Glomerular visceral epithelial cell (primary cell): Measurements from ENCODE around the gene PRDM16.

ENCODE experiments used
- DNase-seq: peaks from one replicate; pipeline ENCODE4 v3.0.0-alpha.2; 2016; ENCODE audit errors: extremely low spot score

PRDM16 gene

DNA sequence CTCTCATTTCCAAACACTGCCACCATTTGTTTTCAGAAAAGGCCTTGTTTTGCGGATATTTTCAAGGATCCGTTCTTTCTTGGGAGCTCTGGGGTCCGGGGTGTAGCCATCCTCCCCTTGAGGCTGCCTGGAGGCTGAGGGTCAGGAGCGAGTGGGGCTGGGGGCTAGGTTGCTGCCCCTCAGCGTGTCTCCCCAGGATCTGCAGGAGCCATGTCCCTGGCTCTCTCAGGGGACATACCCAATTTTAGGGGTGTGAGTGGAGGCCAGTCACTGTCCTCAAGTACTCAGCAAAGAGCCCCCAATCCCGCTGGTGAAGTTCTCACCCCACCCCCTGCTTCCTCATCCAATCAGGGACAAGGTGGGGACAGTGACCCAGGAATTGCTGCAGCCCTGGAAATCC is 15.0 kb upstream of the PRDM16 start:
- no peak for DNase-seq

DNA sequence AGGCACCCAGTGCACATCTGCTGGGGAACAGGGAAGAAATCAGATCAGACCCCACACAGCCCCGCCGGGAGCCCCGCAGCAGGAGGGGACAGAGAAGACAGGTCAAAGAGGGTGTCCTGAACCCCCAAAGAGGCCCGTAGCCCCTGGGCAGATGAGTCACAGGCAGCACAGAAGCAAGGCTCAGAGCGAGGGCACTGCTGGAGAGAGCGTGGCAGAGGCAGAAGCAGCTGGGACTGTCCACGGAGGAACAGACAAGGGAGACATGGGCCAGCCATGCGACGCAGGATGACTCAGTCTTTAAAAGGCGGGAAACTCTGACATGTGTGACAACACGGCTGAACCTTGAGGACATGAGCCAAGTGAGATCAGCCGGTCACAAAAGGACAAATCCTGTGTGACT is 14.5 kb upstream of the PRDM16 start:
- DNase-seq: no peak

DNA sequence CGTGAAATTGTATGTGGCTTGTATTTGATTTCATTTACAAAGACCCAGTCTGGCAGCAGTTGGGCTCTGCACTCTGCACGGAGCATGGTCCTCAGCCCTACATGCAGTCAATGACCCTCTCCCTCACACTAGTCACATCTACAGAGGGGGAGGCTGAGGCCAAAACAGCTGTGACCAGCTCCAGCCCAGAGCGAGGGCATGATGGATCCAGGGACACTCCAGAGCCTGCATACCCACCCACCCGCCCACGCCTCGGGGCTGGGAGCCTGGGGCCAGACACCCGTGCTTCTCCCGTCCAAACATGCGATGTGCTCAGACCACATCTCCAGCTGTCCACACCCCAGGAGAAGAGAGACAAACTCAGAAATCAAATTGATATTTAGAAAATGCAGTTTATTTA is 14.0 kb upstream of the PRDM16 start:
- DNase-seq: no peak

DNA sequence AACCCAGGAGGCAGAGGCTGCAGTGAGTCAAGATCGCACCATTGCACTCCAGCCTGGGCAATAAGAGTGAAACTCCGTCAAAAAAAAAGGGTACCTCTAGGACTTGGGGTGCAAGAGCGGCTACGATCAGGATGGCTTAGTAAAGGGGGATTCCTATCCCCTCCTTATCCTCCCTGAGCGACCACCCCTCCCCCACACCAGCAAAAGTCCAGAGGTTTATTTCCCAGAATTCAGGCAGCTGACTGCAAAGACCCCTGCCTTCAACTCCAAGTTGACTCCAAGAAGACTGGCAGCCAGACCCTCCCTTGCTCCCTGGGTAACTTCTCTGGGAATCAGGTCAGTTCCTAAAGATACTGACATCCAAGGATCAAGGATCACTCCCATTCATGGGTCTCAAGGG is 12.4 kb upstream of the PRDM16 start:
- no peak for DNase-seq

DNA sequence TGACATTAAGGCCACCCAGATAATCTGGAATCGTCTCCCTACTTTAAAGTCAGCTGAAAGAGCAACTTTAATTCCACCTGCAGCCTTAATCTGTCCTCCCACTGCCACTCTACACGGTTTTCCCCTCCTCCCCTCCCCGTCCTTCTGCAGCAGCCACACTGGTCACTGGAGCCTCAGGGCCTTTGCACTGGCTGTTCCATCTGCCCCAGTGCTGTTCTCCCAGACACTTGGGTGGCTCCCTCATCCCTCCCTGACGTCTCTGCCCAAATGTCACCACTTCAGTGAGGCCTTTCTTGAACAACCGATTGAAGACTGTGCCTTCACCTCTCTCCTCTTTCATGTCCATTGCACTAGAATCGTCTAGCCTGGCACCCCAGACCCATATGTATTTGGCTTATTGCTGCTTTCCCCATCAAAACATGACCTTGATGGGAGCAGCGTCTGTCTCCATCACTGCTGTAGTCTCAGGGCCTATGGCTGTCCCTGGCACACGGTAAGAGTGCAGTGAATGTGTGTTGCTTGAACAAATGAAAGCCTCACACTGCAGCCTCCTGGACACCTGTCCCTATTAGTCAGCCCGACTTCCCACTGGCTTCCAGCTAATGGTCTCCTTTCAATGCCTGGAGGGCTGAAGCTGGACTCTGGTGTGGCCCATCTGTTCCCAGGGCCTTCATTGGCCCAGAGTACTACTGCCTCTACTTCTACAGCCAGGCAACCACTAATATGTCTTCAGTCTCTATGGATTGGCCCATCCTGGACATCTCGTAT is 10.6 kb upstream of the PRDM16 start:
- DNase-seq: no peak

DNA sequence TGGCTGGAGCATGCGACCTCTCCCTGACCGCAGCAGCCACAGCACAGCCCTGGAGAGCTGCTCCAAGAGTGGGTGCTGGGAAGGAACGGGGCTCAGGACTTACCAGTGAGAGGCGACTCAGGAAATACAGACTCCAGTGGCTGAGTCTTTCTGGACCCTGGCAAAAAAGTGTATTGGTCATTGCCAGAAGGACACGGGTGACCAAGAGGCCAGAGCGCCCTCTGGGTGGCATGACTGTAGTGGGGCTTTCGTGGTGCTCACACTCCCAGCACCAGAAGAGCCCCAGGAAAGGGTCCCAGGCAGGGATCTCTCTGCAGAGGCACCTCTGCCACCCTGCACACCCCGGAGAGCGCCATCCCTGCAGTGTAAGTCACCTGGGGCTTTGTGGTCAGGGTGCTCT is 8.9 kb upstream of the PRDM16 start:
- no peak for DNase-seq

DNA sequence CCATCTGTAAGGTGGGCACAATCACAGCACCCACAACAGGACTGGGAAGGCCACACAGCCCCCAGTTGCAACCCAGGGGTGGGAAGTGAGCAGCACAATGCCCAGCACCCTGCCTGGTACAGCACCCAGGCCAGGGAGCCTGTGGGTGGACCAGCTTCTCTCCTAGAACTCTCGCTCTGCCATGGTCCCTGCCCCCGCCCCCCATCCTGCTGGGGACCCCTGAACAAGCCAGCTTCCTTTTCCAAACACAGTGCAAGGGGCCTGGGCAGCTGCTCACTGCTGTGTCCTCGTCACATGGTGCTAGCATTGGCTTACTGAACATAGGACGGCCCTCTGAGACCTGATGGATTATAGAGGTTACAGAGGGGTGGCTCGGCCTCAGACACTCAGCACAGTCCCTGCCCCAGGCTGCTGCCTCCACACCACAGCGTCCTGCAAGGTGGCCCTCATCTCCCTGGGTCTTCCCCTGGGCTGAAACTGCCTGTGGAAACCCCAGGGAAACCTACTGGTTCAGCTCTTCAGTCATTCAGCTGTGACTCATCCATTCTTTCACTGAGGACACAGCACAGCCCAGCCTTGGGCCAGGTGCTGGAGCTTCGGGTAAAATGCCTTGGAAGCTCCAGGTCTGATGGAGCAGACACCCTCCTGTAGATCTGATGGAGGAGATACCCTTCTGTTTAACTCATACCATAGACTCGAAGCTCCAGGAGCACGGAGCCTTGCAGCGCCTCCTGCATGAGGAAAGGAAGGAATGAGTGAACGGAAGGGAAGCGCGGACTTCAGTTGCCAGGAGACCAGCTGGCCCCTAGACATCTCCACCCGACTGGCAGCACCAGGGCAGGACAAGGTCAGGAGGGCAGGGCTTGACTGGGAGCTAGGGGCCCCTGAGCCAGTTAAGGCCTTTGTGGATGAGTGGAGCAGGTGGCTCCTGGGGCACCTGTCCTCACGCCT is 8.1 kb upstream of the PRDM16 start:
- DNase-seq: no peak

DNA sequence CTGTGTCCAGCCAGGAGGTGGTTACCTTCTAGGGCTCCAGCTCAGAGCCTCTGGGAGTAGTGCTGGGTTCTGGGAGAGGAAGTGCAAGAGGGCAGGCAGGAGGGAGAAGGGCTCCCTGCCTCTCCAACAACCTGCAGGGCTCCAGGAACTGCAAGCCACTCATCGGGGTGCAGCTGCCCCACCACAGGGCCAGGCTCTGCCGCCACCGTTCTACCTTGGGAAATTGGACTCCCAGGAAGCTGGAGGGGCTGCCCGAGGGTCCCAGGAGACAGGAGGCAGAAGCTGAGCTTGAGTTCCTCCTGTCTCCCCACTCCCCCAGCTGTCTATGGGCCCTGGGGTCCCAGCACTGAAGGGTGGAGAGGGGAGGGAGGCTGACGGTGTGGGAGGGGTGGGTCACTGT is 7.4 kb upstream of the PRDM16 start:
- no peak for DNase-seq

DNA sequence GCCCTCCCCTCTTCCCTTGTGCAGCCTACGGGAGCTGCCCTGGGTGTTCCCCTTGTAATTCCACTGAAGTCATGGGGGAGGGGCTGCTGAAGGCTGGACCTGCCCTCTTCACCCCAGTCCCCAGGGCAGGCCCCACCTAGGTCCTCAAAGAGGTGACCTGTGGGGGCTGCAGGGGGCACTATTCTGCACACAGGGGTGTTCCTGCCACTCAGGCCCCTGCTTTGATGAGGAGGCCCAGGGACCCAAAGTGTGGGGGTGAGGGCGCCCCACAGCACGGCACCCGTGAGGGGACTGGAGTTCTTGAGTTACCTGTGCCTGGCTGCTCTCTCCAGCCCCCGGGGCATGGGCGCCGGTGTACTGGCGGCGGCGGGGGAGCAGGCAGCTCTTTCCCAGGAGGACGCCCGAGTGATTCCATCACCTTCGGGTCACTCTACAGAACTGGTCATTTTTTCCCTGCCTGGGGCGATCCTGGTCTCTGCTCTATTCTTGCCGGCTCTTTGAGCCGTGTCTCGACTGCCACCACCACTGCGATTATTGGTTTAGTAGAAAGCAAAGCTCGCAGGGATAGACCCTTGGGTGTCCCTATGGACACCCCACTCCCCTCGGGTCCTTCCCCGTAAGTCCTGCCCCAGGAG is 6.9 kb upstream of the PRDM16 start:
- DNase-seq: no peak

DNA sequence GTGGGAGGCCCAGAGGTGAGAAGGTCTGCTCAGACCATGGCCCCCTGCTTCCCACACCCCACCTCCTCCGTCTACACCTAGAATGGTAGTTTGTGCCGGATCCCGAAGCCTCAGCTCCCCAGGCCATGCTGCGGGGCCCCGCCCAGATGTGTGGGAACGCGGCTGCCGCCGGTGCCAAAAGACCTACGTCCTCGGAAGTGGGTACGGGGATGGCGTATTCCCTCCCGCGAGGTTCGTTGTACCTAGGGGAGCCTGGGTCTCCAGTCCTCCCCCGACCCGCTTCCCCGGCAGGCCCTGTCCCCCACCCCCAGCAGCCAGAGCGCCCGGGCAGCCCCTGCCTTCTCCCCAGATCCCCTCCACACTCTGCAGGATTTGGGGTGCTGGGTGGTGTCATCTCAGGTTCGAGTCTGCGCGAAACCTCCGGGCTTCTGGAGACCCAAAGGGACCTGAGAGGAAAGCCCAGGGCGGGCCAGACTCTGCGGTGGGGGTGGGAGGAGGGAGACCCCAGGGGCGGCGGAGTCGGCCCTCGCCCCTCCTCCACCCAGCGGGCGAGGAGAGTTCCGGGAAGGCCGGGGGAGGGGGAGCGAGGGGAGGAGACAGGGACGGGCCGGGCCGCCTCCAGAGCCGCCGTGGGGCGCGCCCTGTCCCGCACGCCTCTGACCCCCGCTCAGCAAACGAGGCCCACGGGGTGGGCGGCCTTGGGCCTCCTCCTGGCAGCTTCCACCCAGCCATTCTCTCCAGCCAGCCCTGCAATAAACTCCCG is 6.2 kb upstream of the PRDM16 start:
- no peak for DNase-seq

DNA sequence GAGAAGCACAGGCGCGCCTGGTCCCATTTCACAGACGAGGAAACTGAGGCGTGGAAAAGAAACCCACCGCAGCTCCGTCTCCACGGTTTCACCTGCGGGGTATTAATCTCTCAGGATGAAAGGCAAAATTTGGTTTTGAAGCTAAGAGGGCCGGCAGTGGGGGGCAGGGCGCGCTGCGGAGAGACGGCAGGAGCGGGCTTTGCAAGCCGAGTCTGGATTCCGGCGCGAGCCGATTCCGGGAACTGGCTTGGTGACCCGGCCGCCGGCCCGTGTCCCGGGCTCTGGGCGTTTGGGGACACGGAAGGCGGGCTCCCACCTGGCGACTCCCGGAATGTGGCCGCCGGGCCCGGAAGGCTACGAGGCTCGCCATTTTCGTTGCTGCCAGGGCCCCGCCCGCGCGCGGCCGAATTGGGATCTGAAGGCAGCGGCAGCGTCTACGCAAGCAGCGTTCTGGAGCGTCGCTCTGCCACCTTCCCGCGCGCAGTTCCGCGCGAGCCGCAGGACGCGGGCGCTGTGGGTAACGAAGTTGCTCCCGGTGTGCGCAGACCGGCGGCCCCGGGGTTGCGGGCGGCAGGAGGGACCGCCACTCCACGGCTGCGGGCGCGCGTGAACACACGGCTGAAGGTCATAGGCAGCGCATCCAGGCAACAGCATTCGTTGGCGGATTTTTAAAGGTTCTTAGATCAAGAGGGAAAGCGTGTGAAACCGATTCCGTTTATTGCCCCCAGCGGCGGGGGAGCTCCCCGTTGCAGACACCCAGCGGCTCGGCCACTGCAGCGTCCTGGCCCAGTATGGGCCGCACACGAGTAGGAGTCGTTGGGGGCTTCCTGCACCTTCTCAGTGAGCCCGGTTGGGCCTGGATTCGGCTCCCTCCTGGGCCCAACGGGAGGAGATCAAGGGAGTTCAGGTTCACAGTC is 5.4 kb upstream of the PRDM16 start:
- no peak for DNase-seq

DNA sequence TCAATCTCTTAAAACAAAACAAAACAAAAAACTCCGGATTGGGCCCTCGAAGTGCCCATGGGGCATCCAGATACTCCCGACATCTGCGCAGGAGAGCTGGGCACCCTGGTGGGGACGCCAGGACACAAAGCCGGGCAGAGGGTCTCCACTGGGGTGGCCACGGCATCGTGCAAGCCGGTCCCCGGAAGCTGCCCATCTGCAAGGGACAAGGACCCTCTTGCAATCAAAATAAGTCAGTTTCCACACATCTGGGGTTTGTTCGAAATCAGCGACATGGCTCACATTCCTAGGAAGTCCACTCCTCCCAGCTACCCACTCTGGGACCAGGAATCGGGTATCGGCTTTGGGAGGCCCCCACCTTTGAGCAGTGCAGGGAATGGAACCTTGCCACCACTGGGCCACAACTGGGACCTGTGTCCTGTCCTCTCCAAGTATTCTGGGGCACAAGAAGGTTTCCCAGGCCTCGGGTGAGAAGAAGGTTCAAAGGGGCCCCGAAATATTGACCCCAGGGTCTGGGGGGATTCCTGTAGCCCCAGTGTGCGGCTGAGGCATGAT is 4.6 kb upstream of the PRDM16 start:
- DNase-seq: no peak

DNA sequence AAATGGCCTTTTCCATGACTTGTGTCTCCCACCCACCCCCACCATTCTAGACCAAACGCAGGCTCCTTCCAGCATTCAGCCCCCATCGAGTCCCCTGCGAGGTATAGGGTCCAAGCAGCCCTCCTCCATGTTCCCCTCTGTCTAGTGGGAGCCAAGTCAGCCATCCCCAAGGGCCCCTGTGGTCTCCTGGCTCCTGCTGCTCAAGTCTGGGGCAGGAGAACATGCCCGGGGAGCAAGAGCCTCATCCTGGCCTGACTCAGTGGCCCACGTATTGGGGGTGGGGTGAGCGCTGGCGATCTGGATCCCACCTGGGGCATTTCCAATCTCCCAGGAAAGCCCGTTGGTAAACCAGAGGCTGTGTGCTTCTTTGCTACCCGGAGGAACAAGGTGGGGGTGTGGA is 4.1 kb upstream of the PRDM16 start:
- DNase-seq: no peak

DNA sequence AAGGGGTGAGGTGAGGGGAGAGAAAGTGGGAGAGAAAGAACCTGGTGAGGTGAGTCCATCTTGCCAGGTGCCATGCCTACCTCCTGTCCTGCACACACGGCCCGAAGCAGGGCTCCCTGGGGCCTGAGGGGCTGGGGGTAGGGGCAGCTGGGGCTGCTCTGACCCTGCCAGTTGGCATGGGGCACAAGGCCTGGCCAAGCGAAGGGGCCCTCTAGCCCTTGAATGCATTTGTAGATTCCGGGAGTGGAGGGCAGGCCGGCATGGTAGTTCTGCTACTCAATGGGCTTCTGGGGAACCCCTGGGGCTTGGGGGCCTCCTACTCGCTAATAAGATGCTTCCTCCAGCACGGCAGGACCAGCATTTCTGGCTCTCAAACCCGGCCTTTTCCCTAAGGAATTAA is 3.6 kb upstream of the PRDM16 start:
- DNase-seq: no peak

DNA sequence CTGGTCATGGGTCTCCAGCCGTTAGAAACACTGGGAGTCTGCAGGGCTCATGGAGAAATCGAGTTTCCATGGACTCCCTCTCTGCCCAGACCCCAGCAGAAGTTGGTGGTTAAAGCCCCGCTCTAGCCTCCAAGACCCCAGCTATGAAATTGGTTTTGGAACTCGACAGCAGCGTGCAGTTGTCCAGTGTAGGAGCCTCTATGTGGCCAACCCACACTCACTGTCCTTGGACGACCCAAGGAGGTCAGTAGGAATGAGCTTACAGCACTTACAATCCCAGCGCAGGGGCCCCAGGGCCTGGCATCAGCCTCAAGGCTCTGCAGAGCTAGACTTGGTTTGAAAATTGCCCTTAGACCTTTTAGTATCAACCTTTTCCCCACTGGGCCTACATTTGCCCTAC is 3.2 kb upstream of the PRDM16 start:
- DNase-seq: no peak

DNA sequence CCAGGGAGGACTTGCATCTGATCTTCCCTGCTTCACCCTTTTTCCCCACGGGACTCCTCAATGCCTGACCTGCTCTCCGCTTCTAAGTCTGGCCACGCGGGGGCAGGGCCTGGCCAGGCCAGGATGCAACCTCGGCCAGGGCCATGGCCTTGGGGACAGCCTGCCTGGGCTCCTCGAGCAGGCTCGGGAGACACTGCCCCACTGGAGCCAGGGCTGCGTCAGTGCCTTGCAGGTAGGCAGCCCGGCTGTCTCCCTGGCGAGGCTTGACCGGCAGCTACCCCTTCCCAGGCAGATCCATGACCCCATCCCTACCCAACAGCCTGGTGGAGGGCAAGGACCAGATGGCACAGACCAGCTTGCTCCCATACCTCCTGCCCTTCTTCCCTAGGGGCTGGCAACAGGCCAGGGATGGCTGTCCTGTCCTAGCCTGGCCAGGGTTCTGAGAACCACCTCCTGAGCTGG is 2.7 kb upstream of the PRDM16 start:
- DNase-seq: peak; percentile 6

DNA sequence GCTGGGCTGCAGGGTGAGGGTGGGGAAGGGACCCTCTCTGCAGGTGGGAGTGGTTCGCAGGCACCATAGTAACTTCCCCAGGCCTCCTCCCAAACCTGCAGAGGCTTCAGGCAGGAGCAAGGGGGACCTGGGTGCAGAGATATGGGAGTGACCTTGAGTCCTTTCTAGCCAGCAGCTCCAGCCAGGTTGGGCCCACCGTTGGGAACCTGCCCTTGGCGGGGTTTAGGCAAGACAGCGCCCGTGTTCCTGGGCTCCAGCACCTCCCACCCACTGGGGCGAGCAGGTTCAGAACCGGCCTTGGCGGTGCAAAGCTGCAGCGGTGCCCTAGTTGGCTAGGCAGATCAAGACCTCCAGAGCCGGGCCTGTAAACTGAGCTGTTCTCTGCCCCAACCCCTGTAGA is 2.2 kb upstream of the PRDM16 start:
- no peak for DNase-seq

DNA sequence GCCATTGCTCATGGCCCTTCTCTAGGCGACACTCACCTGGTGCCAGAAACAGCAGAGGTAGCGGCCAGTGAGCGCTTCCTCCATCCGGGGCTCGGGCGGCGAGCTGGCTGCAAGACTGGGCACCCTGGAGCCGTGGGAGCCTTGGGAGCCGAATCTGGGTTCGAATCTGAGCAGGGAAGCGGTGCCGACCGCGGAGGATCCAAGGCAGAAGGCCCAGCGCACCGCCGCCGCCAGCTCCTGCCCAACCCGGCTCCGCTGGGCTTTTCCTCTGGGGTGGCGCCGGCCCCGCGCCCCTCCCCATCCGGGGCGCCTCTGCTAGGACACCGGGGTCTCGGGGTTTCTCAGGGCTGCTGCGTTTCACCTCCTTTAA is 1.7 kb upstream of the PRDM16 start:
- no peak for DNase-seq

DNA sequence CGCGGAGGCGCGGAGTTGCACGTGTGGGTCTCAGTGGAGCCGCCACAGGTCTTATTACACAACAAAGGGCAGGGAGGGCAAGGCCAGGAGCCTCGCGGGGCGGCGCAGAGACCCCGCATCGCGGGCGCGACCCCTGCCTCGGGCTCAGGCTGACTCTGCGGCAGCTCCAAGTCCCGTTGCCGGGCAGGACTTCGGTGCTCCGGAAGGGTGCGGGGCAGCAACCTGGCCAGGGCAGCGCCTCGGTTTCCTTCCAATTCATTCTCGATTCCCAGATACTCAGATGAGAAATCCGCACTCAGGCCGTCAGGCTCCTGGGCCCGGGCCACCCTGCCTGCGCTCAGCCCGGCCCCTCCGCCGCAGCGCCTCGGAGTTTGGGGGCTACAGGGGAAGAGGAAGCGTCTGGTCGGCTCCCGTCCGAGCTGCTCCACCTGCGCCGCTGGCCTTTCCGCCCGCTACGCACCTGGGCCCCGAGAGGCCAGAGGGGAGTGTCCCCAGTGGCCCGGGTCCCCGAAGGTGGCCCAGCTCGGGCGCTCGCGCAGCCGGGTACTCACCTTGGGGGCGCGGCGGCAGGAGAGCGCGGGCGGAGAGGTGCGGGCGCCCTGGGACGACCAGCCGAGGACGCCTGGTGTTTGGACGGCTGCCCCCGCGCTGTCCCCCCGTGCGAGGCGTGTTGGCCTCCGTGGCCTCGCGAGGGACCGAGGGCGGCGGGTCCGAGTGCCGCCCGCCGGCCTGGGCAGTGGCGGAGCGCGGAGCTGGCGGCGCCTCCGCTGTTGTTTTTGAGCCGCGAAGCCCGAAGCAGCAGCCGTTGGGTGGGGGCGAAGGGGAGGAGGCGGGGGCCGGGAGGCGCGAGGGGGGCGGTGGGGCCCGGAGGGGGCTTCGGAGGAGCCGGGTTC is 1.1 kb upstream of the PRDM16 start:
- no peak for DNase-seq
